Effector CD8-positive, alpha-beta T cell (primary cell): Measurements from ENCODE around the gene SMKR1.
"Not testable (repeated sequence)": the region's sequence is repeated elsewhere in the genome, so short reads cannot be mapped to it uniquely, and the experiment has no call there.

Experiments
- DNase-seq: peaks from one replicate; lab custom pipeline; 2025; lab: John Stamatoyannopoulos, UW

SMKR1 gene

DNA sequence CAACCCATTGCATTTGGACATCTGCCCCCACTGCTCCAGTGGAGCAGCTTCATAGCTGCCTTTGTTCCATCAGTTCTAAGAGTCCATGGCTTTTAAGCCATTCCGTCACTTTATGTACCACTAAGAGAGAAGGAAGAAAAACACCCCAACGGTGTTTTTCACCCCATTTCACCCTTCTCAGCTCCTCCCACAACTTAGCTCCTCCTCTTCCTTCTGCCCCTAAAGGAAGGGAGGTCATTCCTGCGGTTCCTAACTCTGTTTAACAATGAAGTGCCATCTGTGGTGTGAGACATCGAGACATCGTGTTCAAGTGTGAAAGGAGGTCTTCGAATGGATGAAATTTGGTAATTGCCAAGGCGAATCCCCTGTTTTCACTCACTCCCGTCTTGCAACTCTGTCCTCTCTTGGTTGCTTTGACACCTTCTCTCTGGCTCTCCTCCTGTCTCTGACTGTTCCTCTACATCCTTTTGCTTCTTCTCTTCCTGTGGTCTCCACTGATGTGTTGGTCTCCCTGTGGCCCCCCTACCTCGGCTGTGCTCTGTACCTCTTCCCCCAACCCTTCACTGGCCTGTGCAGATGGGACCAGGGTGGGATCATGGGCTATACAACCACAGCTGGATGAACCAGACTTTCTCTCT lies 23.0 kb downstream of the SMKR1 start:
- DNase-seq = no peak

DNA sequence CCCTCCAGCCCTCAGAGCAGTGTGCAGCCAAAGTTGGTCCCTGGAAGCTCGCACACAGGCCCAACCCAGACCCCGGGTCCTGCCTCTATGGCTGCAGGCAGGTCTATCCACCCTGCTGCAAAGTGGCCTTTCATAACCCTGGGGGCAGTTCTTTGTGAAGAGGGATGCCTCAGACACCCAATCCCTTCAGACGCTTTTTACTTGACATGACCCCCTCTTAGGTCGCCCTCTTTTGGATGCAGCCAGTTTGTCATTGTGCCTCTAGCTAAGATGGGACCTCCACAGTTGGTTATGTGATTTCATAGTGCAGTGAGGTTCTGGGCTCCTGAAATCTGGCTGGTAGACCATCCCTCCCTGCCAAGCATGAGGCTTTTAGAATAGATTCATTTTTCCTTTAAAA lies 27.3 kb downstream of the SMKR1 start:
- DNase-seq = no peak

DNA sequence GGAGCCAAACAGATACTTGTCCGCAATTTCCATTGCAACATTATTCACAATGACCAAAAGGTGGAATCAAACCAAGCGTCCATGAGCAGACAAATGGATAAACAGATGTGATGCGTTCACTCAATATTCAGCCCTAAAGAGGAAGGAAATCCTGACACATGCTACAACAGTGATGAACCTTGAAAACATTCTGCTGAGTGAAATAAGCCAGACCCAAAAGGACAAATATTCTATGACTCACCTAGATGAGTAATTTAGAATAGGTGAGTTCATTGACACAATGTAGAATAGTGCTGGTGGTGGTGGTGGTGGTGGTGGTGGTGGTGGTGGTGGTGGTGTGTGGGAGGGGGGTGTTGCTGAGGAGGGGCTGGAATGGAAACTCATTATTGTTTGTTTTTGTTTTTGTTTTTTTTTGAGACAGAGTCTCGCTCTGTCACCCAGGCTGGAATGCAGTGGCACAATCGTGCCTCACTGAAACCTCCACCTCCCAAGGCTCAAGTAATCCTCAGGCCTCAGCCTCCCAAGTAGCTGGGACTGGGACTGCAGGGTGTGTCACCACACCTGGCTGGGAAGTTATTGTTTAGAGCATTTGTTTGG lies 28.6 kb downstream of the SMKR1 start:
- DNase-seq = no peak

DNA sequence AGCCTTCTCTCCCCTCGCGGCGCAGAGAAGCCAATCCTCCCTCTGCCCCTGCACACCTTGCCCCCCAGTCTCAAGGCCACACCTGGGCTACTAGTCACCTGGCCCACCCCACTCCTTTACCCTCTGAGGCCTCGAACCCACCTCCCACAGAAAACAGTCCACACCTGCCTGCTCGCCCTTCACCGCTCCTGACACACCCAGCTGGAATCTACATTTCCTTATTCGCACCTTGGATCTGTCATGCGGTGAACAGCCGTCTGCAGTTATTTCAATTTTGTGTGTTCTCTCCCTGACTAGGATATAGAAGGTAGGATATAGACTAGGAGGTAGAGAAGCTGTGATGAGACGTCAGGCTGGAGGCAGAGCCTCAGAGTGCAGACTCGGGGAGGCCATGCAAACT lies 29.4 kb downstream of the SMKR1 start:
- DNase-seq = no peak

DNA sequence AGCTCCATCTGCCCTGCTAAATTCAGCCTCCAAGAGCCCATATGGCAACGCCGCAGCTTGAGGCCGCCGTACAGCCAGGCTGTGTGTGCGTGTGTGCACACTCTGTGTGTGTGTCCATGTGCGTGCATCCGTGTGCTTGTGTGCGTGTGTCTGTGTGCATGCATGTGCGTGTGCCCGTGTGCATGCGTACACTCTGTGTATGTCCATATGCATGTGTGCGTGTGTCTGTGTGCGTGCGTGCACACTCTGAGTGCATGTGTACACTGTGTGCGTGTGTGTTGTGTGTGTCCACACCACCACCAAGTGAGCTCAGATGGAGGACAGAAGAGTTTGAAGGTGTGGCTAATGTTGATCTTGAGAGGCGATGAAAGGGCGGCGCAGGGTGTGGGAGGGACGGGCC lies 30.0 kb downstream of the SMKR1 start:
- no peak for DNase-seq

DNA sequence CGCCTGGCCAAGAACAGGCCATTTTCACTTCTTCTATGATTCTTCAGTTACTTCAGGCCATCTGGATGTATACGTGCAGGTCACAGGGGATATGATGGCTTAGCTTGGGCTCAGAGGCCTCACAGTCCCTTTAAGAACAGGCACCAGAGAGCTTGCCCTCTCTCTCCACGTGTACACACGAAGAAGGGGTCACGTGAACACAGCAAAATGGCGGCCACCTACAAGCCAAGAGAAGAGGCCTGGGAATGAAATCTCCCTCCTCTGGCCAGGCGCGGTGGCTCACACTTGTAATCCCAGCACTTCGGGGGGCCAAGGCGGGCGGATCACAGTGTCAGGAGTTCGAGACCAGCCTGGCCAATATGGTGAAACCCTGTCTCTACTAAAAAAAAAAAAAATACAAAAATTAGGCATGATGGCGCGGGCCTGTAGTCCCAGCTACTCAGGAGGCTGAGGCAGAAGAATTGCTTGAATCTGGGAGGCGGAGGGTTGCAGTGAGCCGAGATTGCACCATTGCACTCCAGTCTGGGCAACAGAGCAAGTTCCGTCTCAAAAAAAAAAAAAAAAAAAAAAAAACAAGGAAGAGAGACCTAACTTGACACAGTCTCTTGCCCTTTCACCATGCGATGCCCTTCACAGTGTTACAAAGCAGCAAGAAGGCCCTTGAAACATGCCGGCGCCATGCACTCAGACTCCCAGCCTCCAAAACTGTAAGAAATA lies 32.4 kb downstream of the SMKR1 start:
- not testable (repeated sequence) for DNase-seq

DNA sequence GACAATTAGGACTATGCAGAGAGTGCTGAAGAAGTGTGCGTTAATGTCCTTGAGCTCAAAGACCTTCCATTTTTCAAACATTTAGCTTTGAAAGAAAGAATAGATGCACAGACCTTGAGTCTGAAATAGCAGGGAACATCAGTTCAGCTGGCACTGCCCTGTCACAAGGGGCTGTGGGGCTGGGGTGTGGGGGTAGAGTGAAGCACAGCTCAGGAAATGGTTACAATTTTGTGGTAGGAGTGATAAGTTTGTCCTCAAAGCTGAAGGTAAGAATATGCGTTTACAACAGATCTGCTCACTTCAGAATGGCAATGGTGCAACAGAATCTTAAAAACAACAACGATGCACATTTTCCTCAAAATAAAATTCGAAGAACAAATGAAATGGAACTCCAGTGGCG lies 33.6 kb downstream of the SMKR1 start:
- DNase-seq = no peak

DNA sequence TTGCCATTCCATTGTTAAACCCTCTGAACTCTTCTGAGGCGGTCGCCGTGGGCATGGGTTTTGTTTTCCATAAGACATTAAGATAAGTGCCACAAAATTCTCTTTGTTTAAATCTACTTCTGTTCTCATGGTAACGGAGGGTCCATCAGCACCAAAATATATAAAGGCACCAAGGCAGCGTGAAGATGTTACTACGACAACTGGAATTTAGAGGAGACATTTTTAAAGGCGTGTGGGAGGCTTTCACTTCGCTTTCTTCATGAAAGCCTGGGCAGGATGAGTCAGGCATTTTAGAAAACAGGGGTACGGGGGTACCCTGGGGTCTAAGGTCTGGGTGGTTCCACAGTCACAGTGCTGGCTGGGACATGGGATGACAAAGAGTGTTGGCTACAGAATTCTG lies 34.0 kb downstream of the SMKR1 start:
- no peak for DNase-seq

DNA sequence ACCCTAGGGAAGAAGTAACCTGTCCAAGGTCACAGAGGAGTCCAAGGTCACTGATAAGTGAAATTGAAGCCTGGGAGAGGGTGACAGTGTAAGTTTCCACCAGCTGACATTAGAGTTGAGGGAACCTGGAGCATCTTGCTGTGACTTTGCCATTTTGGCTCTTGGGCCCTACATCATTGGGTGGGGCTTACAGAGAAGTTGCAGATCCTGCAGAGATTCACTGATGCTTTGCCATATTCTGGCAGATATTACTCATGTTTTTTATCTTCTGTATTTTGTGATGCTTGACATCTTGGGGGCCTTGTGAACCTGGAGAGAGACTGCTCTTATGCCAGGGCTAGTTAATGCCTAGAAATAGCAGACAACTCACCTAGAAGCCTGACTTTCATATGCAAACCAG lies 36.5 kb downstream of the SMKR1 start:
- DNase-seq = no peak

DNA sequence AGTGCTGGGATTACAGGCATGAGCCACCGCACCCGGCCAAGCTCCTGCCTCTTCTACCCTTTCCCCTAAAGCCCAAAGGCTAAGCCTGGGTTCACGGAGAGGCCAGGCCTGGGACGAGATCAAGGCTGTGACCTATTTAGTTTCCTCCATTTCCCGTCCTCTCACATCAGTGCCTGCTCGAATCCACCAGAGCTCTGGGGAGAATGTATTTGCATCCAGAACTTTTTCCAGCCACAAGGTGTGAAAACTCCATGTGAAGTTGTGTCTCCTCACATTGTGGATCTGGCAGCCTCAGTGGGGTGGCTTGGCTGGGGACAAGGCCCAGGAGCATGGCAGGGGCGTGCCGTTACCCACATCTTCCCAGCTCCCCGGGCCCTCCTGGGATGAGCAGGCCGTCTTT lies 38.0 kb downstream of the SMKR1 start:
- no peak for DNase-seq

DNA sequence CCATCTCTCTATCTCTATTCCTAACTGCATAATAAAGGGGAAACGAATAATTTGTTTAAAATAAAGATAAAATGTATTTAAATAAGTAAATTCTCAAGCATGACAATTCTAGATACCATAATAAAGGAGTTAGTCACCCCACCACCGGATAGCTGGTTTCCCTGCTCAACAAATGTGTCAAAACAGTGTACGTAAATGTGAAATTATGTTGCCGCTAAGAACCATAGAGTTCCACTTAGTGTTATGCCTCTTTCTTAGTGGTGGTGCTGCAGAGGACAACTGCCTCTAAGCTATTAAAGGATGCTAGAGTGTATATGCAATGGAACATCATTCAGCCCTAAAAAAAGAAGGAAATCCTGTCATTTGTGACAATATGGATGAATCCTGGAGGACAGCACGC lies 42.4 kb downstream of the SMKR1 start:
- no peak for DNase-seq

DNA sequence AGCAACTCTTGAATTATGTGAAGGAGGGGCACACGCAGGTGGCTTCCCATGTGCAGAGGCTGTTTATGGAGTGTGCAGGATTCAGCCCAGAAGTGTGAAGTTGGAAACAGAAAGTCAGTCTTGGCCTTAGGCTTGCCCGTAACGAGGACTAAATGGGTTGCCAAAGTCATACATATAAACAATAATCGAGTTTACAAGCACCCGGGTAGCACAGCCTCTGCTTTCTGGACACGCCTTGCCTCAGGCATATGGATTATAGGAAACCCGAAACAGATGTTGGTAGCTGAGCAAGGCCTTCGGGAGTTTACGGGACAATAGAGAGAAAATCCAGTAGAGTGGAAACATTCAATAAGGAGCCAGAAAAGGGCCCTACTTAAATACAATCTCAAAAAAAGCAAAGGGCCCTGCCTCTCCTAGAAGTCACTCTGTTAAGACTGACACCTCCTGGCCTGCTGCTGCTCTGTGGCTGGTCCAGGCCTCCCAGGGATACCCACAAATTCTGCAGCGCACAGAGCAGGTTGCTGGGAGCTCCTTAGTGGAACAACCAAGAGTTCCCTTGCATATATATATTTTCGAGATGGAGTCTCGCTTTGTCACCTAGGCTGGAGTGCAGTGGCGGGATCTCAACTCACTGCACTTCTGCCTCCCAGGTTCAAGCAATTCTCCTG lies 48.5 kb downstream of the SMKR1 start:
- DNase-seq = no peak

DNA sequence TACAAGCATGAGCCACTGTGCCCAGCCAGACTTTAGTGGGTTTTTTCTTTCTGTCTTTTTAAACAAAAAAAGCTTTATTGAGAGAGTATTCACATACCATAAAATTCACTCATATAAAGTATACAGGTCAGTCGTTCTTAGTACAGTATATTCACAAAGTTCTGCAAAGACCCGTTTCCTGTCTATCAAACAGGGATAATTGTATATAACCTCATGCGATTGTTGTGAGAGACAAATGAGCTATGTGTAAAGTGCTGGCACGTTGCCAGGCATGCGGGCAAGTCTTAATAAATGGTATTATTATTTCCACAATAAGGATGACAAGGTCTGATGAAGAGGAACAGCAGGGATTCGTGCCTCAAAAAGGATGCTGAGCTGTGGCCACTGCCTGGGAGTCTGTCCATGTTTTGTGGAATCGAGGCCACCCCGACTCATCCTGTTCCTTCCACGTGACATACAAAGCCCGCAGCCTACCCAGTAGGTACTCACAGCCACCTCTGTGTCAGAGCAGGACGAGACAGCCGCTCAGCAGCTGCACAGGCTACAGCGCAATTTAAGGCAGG lies 51.6 kb downstream of the SMKR1 start:
- DNase-seq = no peak

DNA sequence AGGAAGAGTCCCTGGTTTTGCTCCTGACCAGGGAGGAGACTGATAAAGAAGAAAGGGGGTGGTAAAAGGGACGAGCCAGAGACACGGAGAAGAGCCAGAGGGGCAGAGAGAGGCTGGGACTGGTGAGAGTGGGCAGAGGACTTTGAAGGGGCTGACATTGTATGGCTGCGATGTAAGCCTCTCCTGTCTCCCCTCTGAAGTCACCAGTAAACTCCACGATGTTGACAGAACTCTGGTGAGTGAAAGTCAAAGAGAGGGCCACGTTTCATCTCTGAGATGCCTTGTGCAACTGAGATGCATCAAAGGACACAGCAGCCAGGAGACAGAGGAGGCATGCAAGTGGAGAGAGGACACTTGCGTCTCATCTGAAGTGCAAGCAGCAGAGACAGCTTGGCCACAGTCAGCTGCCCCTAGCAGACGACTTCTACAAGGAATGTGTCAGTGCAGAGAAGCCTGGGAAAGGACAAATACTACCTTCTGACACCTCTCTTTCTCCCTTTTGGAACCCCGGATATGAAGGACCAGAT lies 54.3 kb downstream of the SMKR1 start:
- no peak for DNase-seq

DNA sequence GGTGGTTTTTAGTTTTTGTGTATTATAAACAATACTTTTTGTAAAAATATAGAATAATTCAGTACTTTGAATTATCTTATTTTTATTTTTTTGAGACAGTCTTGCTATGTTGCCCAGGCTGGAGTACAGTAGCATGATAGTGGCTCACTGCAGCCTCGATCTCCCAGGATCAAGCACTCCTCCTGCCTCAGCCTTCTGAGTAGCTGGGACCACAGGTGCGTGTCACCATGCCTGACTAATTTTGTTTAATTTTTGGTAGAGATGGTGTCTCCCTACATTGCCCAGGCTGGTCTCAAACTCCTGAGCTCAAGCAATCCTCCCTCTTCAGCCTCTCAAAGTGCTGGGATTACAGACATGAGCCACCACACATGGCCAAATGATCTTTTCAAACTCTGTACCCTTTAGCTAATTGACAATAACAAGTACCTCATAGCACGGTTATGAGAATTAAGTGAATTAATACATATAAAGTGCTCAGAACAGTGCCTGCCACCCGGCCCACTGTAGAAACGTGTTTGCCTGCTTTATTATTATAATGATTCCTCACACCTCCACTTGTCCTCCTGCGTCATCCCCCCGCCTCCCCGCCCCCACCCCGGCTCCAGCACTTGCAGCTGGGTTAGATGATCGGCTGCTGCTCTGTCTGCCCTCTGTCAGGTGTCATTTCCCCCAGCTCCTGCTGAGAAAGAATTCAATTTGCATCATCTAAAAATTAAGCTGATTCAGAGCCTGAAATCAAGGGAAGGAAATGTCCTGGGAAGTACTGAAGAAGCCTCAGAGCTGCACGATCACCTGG lies 55.6 kb downstream of the SMKR1 start:
- DNase-seq = no peak

DNA sequence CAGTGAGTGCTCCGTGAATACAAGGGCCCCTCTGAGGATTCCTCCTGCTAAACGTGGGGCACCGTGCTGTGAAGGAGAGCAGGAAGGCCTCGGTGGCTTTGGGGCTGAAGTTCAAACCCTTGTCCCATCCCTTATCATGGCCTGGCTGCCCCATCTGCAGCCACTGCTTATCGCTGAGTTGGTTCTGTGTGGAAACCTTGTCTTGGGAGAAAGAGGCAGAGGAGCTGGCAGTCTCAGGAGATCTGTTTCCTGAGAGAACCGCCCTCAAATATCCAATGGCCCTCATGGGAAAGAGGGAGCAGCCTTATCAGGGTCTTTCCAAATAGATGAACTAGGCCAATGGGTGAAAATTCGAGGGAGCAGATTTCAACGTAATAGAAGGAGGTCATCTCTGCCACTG lies 57.2 kb downstream of the SMKR1 start:
- no peak for DNase-seq

DNA sequence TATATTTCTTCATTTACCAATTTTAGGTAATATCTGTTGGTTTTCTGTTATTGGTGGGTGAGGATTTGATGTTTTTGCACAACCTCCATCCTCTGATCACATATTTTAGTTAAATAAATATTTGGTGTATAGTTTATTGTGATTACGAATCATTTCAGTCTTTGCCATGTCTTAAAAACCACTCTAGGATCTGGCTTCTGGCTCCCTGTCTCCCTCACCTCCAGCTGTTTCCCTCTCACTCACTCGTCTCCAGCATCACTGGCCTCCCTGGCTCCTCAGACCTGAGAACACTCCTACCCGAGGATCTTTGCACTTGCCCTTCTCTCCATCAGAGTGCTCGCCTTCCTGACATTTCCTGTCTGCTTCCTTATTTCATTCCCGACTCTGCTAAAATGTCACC lies 58.5 kb downstream of the SMKR1 start:
- no peak for DNase-seq

DNA sequence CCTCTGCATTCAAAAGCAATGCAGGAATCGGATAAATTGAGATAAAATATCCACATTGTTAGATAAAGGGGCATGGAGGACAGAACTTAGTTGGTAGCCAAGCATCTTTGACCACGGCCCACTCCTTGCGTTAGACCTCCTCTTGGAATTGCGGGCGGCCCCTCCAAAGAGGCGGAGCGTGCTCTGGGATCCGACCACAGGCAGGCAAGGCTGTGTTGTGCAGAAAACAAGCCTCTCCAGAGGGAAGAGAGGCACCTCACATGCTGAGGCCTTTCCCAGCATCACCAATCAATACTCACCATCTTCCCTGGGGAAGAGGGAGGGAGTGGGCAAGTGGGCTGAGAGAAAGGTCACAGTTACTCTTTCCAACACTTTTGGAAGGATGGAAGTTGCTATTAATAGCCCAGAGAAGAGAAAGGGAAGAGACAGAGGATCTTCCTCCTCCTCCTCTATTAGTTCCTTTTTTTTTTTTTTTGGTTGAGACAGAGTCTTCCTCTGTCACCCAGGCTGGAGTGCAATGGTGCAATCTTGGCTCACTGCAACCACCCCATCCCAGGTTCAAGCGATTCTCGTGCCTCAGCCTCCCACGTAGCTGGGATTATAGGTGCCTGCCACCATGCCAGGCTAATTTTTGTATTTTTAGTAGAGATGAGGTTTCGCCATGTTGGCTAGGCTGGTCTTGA lies 59.5 kb downstream of the SMKR1 start:
- DNase-seq = no peak
